Lower leg skin (tissue), 3 donors: ENCODE measurements around the gene TNFAIP1.

ENCODE experiments used
- CTCF ChIP-seq, 3 donors: fragments of 450-650 bp; IDR thresholded peaks; one replicate each; pipeline ENCODE4 v1.5.1; 2016; ENCODE audit warnings: antibody characterized with exemption in 3 of 3, mild to moderate bottlenecking in 3 of 3, moderate library complexity in 2 of 3
- POLR2A ChIP-seq, 2 donors: fragments of 450-650 bp; IDR thresholded peaks; one replicate each; pipeline ENCODE4 v1.6.1; 2016 to 2017; ENCODE audit warnings: antibody characterized with exemption in 2 of 2, mild to moderate bottlenecking in 1 of 2, moderate library complexity in 1 of 2

- TF ChIP-seq CTCF (IDR thresholded peaks at IDR 0.05) (no peak), POLR2A (IDR thresholded peaks at IDR 0.05) (no peak)
Observed at GRCh38 chr17:28371245-28372202, 36.0 kb downstream of the TNFAIP1 start, which contains the start of gene SARM1.
